Stomach (tissue), 4 donors: ENCODE data around the gene TATDN3.

Source experiments
- EP300 ChIP-seq: sonication (generic); formaldehyde crosslinking; IDR thresholded peaks from one replicate; pipeline ENCODE4 v1.6.1; 2017; ENCODE audit warnings: antibody characterized with exemption
- TF ChIP-seq, protein P1 (sequence below), 7 experiments: fragments of 450-650 bp in 4 of 7; fragments of 200-600 bp in 3 of 7; sonication (generic) in 3 of 7; IDR thresholded peaks; one replicate each; pipeline ENCODE4 v1.5.1; 2016 to 2019; ENCODE audit warnings: antibody characterized with exemption in 7 of 7, control low read depth in 2 of 7, mild to moderate bottlenecking in 1 of 7

DNA sequence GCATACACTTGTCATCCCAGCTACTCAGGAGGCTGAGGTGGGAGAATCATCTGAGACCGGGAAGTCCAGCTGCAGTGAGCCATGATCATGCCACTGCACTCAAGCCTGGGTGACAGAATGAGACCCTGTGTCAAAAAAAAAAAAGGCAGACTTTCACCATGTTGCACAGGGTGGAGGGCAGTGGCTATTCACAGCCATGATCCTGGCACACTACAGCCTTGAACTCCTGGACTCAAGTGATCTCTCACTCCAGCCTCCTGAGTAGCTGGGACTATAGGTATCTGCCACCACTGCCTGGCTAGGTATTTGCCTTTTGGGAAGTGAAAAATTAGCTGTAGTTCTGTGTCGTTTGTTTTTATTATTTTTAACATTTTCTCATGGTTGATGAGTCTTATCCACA lies 36.7 kb downstream of the TATDN3 start:
- TF ChIP-seq, protein P1, sequence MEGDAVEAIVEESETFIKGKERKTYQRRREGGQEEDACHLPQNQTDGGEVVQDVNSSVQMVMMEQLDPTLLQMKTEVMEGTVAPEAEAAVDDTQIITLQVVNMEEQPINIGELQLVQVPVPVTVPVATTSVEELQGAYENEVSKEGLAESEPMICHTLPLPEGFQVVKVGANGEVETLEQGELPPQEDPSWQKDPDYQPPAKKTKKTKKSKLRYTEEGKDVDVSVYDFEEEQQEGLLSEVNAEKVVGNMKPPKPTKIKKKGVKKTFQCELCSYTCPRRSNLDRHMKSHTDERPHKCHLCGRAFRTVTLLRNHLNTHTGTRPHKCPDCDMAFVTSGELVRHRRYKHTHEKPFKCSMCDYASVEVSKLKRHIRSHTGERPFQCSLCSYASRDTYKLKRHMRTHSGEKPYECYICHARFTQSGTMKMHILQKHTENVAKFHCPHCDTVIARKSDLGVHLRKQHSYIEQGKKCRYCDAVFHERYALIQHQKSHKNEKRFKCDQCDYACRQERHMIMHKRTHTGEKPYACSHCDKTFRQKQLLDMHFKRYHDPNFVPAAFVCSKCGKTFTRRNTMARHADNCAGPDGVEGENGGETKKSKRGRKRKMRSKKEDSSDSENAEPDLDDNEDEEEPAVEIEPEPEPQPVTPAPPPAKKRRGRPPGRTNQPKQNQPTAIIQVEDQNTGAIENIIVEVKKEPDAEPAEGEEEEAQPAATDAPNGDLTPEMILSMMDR (IDR thresholded peaks at IDR 0.05): no peak
- no peak for TF ChIP-seq EP300
